COR-L47 (cell line): ENCODE measurements around the gene MYCBP.
A peak's percentile ranks its signal among the peaks of the same experiment; 100 is the strongest.

Experiments used
- DNase-seq: peaks from one replicate; lab custom pipeline; 2025; lab: John Stamatoyannopoulos, UW

The MYCBP gene

DNA sequence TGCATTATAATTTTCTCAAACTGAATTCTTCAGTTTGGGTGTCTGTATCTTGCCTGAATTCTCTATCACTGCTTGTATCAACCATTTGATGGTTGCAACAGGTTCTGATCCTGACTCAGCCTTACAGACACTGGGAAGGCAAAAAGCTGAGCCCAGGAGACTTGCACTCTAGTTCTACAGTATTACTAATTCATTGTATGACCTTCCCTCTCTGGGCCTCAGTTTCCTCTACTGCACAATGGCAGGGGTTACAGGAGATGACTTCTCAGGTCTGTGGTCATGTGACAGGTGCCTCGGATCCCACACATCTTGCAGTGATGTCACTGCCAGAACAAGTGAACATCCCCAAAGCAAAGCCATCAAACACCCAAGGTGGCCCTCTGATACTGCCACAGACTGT, 52.3 kb downstream of the MYCBP start:
- DNase-seq, result no peak

DNA sequence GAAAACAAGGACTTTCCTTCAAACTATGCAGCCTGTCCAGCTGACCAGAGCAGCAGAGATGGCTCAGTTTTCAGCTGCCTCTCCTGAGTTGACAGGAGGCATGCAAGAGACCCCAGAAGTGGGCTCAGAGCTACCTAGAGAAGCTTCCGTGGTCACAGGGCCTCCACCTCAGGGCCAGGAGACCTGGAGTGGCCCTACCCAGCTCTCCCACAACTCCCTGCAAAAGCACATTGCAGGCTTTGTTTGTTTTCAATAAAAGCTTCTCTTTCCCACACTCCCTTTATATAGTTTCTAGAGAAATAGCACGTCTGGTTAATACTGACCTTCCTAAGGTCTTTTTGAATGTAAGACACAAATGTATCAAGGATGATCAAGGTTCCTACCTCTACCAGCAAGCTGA, 53.6 kb downstream of the MYCBP start:
- no peak for DNase-seq

DNA sequence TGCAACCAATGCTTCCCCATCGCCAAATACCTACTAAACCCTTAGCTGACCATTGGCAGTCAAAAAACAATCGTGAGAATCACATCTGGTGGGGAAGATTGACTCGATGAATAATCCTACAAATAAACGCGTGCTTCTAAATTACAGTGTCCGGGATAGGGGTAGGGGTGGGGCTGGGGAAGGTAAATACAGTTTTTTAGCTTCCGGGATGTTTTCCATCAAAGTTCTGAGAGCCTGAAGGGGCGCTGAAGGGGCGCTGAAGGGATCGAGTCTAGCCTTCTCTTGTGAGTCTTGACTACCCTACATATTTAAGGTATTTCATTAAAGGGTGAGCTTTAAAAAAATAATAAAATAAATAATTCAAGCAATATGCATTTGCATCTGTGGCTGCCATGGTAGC, 54.1 kb downstream of the MYCBP start:
- DNase-seq, result no peak

DNA sequence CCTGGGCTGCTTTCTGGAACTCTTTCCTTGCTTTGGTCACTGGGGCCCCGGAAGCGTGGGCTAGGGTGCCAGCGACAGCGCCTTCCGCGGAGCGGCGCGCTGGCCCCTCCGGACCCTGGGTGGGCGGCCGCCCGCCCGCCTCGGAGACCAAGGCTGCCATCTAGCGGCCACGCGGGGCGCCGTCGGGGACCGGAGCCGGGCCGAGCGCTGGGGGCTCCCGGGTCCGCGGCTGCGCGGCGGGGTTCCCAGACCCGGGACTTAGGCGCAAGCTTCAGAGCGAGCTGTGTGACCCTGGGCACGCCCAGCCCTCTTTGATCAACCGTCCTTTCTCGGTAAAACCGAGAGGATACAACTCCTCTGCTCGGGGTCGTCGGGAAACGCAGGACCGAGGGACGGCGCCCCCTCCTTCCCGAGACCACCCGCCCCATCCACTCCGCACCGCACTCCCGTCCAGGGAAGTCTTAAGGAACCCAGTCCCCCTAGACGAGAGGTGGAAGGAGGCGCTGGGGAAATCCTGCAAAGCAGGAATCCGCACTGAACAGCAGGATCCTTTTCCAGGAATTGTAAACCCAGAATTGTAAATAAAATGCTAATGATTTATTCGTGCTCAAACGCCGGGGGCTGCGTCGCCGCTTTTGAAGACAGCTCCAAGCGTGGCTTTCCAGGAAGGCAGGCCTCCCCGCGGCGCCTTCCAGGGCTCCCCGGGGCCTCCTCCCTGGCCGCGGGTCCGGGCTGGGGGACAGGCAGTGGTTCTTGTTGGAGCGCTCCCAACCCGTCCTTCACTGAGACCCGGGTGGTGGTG, 54.8 kb downstream of the MYCBP start:
- DNase-seq, result no peak

DNA sequence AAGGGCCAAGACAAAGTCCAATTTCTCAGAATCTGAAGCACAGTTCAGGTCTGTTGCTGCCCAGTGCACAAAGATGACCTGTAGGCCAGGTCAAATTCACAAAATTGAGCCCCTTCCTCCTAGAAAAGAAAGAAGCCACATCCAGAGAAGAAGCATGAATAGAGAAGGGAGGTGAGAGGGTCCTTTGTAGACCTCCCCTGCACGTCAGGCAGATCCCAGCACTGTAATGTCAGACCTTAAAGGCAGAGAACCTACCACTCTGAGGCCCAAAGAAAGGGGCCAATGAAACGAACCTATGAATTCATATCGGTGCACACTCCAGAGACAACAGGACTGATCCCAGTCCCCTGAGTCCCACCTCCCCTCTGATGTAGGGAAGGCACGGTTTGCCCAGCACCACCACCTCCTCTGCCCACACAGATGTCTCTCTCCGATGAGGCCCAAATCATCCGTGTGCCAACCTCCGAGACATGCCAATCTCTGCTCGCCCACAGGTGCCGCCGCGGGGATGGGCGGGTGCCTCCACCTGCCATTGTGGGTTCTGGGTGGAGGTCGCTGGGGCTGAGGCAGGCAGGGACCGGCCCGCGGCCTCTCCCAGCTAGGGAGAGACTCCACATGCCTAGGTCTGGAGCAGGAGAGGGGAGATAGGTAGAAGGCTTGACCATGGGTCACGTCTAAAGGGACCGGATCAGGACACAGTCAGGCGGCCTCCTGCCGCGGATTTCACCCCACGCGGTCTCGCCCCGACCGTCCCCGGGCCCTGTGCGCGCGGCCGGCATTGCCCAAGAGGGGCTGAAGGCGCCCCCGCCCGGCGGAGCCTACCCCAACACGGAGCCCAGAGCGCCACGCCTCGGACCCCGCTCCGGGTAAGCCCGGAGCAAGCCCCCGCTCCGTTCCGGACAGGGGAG, 55.6 kb downstream of the MYCBP start:
- no peak for DNase-seq

DNA sequence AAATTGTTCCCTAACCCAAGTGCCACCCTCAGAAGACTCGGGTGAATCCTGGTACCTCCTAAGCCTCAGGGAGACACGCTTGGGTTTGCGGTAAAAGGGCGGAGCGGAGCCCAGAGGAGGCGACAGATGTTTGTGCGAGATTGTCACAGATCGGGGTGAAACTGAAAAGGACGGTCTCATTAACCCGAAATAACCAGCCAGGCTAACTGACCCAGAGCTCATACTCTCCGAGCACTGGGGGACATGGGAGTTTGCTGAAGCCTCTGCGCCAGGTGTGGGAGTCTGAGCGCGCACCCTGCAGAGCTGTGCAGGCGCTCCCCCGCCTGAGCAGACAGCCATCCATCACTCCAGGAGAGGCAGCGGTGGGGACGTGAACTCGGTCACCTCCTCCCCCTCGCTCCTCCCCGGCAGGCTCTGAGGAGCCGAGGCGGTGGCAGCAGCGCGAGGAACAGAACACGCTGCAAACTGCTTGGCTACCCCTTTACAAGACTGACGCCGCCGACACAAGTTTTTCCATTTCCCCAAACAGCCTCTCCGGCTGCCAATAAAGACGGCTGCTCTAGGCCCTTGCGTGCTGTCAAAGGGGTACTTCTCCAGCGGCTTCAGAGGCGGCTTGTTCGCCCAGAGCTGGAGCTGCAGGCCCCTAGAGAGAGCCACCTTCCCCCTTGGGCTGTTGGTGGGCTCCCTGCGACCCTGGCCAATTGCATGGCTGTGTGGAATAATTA, 57.1 kb downstream of the MYCBP start:
- peak; percentile 18 for DNase-seq

DNA sequence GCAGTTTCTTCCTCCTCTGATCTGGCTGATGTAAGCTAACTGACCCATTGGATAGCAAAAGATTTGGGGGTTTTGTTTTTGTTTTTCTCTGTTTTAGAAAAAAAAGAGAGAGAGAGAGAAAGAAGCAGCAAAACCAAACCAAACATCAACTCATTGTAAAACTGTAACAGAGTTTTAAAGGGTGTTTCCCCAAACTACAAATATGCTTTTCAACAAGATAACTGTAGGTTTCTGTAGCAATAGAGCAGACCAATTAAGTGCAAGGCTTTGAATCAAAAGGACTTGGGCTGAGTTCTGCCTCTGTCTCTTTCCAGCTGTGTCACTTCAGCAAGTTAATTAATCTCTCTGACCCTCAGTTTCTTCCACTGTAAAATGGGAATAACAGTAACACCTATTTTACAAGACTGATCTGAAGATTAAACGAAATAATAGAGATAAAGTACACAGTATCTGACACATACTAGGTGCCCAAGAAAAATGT, 58.1 kb downstream of the MYCBP start:
- no peak for DNase-seq

DNA sequence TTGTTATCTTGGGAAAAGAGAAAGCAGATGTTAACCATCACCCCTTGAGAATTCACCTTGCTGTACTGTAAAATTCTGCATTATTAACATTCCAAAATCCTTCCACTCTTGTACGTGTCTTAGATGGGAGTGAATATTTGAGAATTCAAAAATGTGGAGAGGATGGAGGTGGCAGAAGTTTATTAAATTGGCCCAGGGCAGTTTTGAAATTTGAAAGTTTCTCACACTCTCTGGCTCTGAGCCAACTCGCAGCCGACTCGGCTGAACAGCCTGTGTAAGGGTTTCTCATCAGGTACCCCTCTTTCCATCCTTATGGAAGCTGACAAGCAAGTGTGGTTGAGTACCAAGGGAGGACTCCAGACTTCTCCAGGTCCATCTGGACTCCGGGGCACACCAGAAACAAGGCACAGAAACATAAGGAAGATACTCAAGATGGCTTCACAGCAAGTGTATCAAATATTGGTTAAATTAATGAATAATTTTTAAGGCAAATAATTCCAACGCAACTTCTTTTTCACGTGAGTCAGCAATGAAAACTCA, 58.6 kb downstream of the MYCBP start:
- DNase-seq, result no peak

DNA sequence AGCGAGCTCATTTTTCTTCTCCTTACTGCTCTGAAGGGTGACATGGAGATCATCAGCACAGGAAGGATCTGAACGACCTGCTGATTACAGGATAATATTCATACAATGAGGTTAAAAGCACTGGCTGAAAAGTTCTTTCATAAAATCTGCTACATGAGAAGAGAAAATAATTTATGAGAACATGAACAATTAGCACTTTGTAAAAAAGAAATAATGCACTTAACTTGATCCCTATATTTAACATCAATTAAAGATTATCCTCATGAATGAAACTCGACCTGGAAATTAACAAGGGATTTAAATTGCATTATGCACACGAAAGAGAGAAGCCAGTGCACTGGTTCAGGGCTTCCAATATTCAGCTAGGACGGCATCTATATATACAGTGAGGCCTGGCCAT, 60.2 kb downstream of the MYCBP start:
- no peak for DNase-seq
